ENCODE data around the gene RPS14.

Gene RPS14

GRCh38 chr5:150401376-150402228 lies 47.9 kb downstream of the RPS14 start:
- DNase-seq (ENCODE audit: low read depth in 2 of 3, low spot score in 1 of 3): no peak

GRCh38 chr5:150401076-150401375 lies 48.5 kb downstream of the RPS14 start:
- no peak for DNase-seq (ENCODE audit: low read depth in 2 of 3, low spot score in 1 of 3)

GRCh38 chr5:150400316-150401075 lies 49.0 kb downstream of the RPS14 start:
- no peak for DNase-seq (ENCODE audit: low read depth in 2 of 3, low spot score in 1 of 3)

GRCh38 chr5:150399524-150400211 lies 49.9 kb downstream of the RPS14 start:
- DNase-seq (ENCODE audit: low read depth in 2 of 3, low spot score in 1 of 3): no peak

GRCh38 chr5:150398722-150399523 lies 50.6 kb downstream of the RPS14 start:
- DNase-seq (ENCODE audit: low read depth in 2 of 3, low spot score in 1 of 3): no peak

GRCh38 chr5:150397782-150398721 lies 51.5 kb downstream of the RPS14 start:
- no peak for DNase-seq (ENCODE audit: low read depth in 2 of 3, low spot score in 1 of 3)

GRCh38 chr5:150397146-150397781 lies 52.3 kb downstream of the RPS14 start:
- no peak for DNase-seq (ENCODE audit: low read depth in 2 of 3, low spot score in 1 of 3)

GRCh38 chr5:150396267-150396666 lies 53.3 kb downstream of the RPS14 start:
- DNase-seq (ENCODE audit: low read depth in 2 of 3, low spot score in 1 of 3): no peak

GRCh38 chr5:150395688-150395975 lies 53.9 kb downstream of the RPS14 start:
- DNase-seq (ENCODE audit: low read depth in 2 of 3, low spot score in 1 of 3): no peak

GRCh38 chr5:150394912-150395687 lies 54.4 kb downstream of the RPS14 start:
- no peak for DNase-seq (ENCODE audit: low read depth in 2 of 3, low spot score in 1 of 3)

GRCh38 chr5:150394131-150394530 lies 55.4 kb downstream of the RPS14 start:
- DNase-seq (ENCODE audit: low read depth in 2 of 3, low spot score in 1 of 3): no peak

GRCh38 chr5:150393096-150393645 lies 56.4 kb downstream of the RPS14 start:
- no peak for DNase-seq (ENCODE audit: low read depth in 2 of 3, low spot score in 1 of 3)

- DNase-seq (ENCODE audit: low read depth in 2 of 3, low spot score in 1 of 3): no peak
Measured at GRCh38 chr5:150392680-150393079, 56.9 kb downstream of the RPS14 start.

All from stimulated activated CD4-positive, alpha-beta T cell treated with anti-CD3 and anti-CD28 coated beads, Interleukin-12 subunit alpha, Interleukin-12 subunit beta, amount 100 ng/mL, for 48 hours (primary cell).